GM15510 (cell line): ENCODE data around the gene CNDP1.

Source experiments
- POLR2A ChIP-seq: IDR thresholded peaks from 3 replicates; pipeline ENCODE4 v1.6.1; 2011; ENCODE audit warnings: borderline replicate concordance; ENCODE audit not compliant: insufficient read length; ENCODE audit errors: extremely low read depth

CNDP1 gene

DNA sequence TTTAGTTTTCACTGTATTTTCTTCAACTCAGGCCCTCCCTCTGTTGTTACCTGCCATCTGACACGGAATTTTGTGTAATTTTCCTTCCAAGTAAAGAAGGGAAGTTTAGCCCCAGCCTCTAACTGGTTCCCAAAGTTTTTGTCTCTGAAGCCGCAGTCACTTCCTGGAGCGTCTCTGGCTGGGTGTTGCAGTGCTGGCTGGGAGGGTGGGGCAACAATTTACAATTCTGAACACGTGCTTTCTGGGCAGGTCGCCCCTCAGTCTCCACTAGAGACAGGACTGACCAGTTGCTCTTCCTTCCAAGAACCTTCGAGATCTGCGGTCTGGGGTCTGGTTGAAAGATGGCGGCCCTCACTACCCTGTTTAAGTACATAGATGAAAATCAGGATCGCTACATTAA is 34.7 kb upstream of the CNDP1 start:
- TF ChIP-seq POLR2A = peak; percentile 44

DNA sequence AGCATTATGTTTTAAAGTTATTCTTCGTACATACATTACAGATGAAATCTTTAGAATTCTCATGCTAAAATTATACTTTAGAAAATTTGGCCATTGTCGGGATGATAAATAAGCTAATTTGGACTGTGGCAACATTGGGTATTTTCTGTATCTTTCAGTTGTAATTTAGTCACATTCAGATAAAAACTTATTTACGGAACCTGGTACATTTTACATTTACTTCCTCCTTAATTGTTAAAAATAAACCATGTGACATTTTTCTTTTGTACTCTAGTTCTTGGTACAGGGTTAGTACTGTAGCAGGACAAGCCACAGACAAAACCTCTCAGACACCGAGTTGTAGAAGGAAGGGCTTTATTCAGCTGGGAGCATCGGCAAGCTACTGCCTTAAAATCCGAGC is 33.9 kb upstream of the CNDP1 start:
- TF ChIP-seq POLR2A = no peak

GRCh38 chr18:74501386-74501785 is 32.9 kb upstream of the CNDP1 start:
- TF ChIP-seq POLR2A = no peak

DNA sequence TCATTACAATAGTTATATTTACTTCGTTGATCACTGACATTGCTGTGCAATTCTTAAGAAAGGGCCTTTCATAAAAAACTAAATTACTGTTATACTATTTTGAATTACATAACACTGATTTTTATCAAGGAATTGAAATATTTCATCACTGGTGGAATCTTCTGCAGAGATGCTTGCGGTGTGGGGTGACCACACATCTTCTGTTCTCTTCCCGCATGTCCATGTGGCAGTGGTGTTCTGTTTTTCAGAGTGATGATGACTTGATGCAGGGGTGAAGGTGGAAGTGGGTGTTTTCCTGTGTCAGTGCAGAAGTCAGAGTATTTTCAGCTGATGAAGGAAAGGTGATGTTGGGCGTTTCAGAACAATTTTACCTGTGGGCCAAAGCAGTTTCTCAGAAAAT is 31.2 kb upstream of the CNDP1 start:
- TF ChIP-seq POLR2A = no peak

- no peak for TF ChIP-seq POLR2A
Observed at GRCh38 chr18:74505776-74506175, 28.5 kb upstream of the CNDP1 start.

- no peak for TF ChIP-seq POLR2A
Observed at GRCh38 chr18:74506448-74507084, 27.7 kb upstream of the CNDP1 start.

DNA sequence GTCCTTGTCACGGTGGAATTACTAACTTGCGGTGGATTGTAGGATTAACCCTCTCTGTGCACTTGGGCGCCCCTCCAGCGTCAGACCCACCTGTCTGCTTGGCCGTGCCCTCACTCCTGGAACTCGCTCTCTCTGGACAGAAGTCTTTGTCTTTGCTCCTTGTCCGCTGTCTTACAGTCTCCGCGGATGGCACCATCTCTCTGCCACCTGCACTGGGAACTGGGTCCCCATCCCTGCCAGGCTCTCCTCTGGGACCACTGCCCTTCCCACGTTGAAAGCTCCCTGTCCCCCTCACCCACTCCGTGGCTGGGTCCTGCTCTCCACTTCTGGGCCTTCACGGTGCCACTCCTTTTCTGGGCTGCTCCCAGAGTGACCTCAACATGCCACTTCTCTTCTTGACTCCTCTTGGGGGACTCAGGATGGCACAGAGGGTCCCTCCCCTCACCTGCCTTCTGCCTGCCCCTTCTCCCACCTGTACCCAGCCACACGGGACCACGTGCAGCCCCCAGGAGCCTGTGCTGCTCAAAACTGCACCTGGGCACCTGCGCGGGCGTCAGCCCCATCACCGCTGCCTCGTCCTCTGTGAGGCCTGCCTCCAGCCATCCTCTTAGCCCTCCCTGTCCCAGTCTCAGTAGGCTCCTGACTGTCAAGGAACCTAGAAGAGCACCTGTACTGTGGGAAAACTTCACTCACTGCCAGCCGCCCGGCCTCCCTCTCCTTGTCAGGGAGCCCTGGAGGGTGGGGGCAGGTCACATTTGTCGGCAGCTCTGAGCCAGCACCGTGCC is 27.0 kb upstream of the CNDP1 start:
- no peak for TF ChIP-seq POLR2A

- TF ChIP-seq POLR2A = no peak
Observed at GRCh38 chr18:74507927-74508326, 26.4 kb upstream of the CNDP1 start.

GRCh38 chr18:74508366-74508765 is 25.9 kb upstream of the CNDP1 start:
- TF ChIP-seq POLR2A = no peak

GRCh38 chr18:74508821-74509225 is 25.5 kb upstream of the CNDP1 start:
- TF ChIP-seq POLR2A = no peak

DNA sequence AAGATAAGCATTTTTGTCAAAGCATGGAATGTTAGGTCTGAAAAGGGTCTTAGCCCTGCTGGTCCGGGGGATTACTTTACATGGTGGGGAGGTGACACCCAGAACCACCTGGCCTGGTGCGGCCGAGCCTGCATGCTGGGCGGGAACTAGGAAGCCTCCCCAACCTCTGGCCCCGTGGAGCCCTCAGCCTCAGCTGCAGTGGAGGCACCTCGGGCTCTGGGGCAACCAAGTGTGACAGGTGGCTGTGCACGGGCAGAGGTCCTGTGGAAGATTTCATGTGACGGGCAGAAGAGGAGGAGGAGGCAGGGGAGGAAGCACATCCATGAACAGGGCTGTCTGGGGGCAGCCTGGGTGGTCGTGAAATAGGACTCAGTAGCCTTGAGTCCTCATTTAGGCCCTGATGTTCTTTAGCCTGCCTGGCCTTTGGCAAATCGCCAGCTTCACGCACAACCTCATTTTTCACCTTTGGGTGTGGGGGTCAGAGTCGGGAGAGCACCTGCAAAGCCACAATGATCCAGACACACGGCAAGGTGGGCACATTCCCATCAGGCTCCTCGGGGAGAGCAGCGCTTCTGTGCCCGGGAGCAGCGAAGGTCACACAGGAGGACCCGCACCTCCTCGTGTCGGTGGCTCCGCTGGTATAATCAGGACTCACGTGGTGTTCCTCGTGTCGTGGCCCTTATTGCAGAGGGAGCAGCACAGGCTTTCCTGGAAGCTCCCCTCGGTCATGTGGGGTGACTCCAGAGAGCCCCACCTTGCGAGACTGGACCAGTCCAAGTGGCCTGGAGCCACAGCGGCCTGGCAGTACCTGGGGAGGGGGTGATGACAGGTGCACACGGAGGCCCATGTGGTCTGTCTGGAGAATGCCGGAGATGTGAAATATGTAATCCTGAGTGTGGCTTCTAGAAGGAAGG is 24.2 kb upstream of the CNDP1 start:
- TF ChIP-seq POLR2A = no peak

- no peak for TF ChIP-seq POLR2A
Observed at GRCh38 chr18:74510770-74511095, 23.6 kb upstream of the CNDP1 start.

GRCh38 chr18:74511823-74512222 is 22.5 kb upstream of the CNDP1 start:
- no peak for TF ChIP-seq POLR2A

- no peak for TF ChIP-seq POLR2A
Observed at GRCh38 chr18:74512321-74513053, 21.8 kb upstream of the CNDP1 start.
